ENCODE results near the gene LLPH.
"Not testable (repeated sequence)": the region's sequence is repeated elsewhere in the genome, so short reads cannot be mapped to it uniquely, and the experiment has no call there.

The LLPH gene

GRCh38 chr12:66130267-66131066 lies at the start of gene LLPH:
Gene LLPH (minus strand): TSS chr12:66130750. CDS start chr12:66129106, 1,644 bp downstream.
- peaks cover 43% of the 10 kb centered on the region for H3K4me1 Mint-ChIP-seq (ENCODE audit: low read depth)
- no peaks in the 10 kb centered on the region for H3K27me3 Mint-ChIP-seq (ENCODE audit: low read depth)
- H3K27ac Mint-ChIP-seq = peak within 1 kb of the TSS; percentile 99
- no peaks in the 10 kb centered on the region for H3K9me3 Mint-ChIP-seq
- peak within 1 kb of the TSS; percentile 99 for H3K4me3 Mint-ChIP-seq
- peaks cover 33% of the 10 kb centered on the region for H3K36me3 Mint-ChIP-seq (ENCODE audit: low read depth)

- no peaks in the 10 kb centered on the region for H3K36me3 Mint-ChIP-seq (ENCODE audit: low read depth)
- no peaks in the 10 kb centered on the region for H3K4me1 Mint-ChIP-seq (ENCODE audit: low read depth)
- no peak overlapping the region for H3K27ac Mint-ChIP-seq
- peaks cover 26% of the 10 kb centered on the region for H3K27me3 Mint-ChIP-seq (ENCODE audit: low read depth)
- no peaks in the 10 kb centered on the region for H3K9me3 Mint-ChIP-seq
- no peak overlapping the region for H3K4me3 Mint-ChIP-seq
These were observed 45.8 kb upstream of the LLPH start for GRCh38 chr12:66176105-66176900.

GRCh38 chr12:66174391-66175325 lies 44.1 kb upstream of the LLPH start:
- H3K9me3 Mint-ChIP-seq; H3K4me3 Mint-ChIP-seq; H3K27ac Mint-ChIP-seq; H3K36me3 Mint-ChIP-seq (ENCODE audit: low read depth); H3K4me1 Mint-ChIP-seq (ENCODE audit: low read depth): not testable (repeated sequence)
- peaks cover 26% of the 10 kb centered on the region for H3K27me3 Mint-ChIP-seq (ENCODE audit: low read depth)

- peaks cover 20% of the 10 kb centered on the region for H3K4me1 Mint-ChIP-seq (ENCODE audit: low read depth)
- H3K36me3 Mint-ChIP-seq (ENCODE audit: low read depth) = peaks cover 24% of the 10 kb centered on the region
- peak overlapping the region; percentile 95 for H3K4me3 Mint-ChIP-seq
- H3K27ac Mint-ChIP-seq = peak overlapping the region; percentile 97
- peaks cover 5% of the 10 kb centered on the region for H3K9me3 Mint-ChIP-seq
- H3K27me3 Mint-ChIP-seq (ENCODE audit: low read depth) = peaks cover 3% of the 10 kb centered on the region
These were observed 40.1 kb upstream of the LLPH start for GRCh38 chr12:66170606-66171005.

- H3K9me3 Mint-ChIP-seq = peaks cover 16% of the 10 kb centered on the region
- H3K27ac Mint-ChIP-seq = peak within 1 kb of the TSS; percentile 97
- H3K4me1 Mint-ChIP-seq (ENCODE audit: low read depth) = peaks cover 23% of the 10 kb centered on the region
- peaks cover 3% of the 10 kb centered on the region for H3K27me3 Mint-ChIP-seq (ENCODE audit: low read depth)
- H3K36me3 Mint-ChIP-seq (ENCODE audit: low read depth) = peaks cover 33% of the 10 kb centered on the region
- H3K4me3 Mint-ChIP-seq = peak within 1 kb of the TSS; percentile 95
These were observed 38.9 kb upstream of the LLPH start, which contains the start of gene TMBIM4 for GRCh38 chr12:66169221-66170170. Gene TMBIM4 (minus strand): TSS chr12:66169996. CDS start chr12:66169951, 45 bp downstream.

GRCh38 chr12:66168410-66168809 lies 37.9 kb upstream of the LLPH start:
- Mint-ChIP-seq H3K9me3 (peaks cover 25% of the 10 kb centered on the region), H3K27ac (peak overlapping the region; percentile 97), H3K36me3 (ENCODE audit: low read depth) (peaks cover 37% of the 10 kb centered on the region), H3K4me3 (peak overlapping the region; percentile 95), H3K4me1 (ENCODE audit: low read depth) (peaks cover 27% of the 10 kb centered on the region), H3K27me3 (ENCODE audit: low read depth) (peaks cover 3% of the 10 kb centered on the region)

GRCh38 chr12:66166561-66166960 lies 36.0 kb upstream of the LLPH start:
- Mint-ChIP-seq H3K27ac (no peak overlapping the region), H3K4me1 (ENCODE audit: low read depth) (peaks cover 33% of the 10 kb centered on the region), H3K27me3 (ENCODE audit: low read depth) (no peaks in the 10 kb centered on the region), H3K9me3 (peaks cover 25% of the 10 kb centered on the region), H3K4me3 (peak overlapping the region; percentile 40), H3K36me3 (ENCODE audit: low read depth) (peaks cover 49% of the 10 kb centered on the region)

GRCh38 chr12:66165141-66165540 lies 34.6 kb upstream of the LLPH start:
- H3K4me3 Mint-ChIP-seq = no peak overlapping the region
- H3K27ac Mint-ChIP-seq = no peak overlapping the region
- H3K9me3 Mint-ChIP-seq = peaks cover 25% of the 10 kb centered on the region
- no peaks in the 10 kb centered on the region for H3K27me3 Mint-ChIP-seq (ENCODE audit: low read depth)
- peaks cover 51% of the 10 kb centered on the region for H3K36me3 Mint-ChIP-seq (ENCODE audit: low read depth)
- H3K4me1 Mint-ChIP-seq (ENCODE audit: low read depth) = peaks cover 31% of the 10 kb centered on the region

- peaks cover 34% of the 10 kb centered on the region for H3K4me1 Mint-ChIP-seq (ENCODE audit: low read depth)
- H3K9me3 Mint-ChIP-seq = peaks cover 25% of the 10 kb centered on the region
- H3K36me3 Mint-ChIP-seq (ENCODE audit: low read depth) = peaks cover 56% of the 10 kb centered on the region
- no peaks in the 10 kb centered on the region for H3K27me3 Mint-ChIP-seq (ENCODE audit: low read depth)
- H3K4me3 Mint-ChIP-seq = no peak overlapping the region
- H3K27ac Mint-ChIP-seq = no peak overlapping the region
These were observed 33.8 kb upstream of the LLPH start for GRCh38 chr12:66164349-66164821.

GRCh38 chr12:66163289-66163688 lies 32.7 kb upstream of the LLPH start:
- H3K9me3 Mint-ChIP-seq = peaks cover 25% of the 10 kb centered on the region
- peaks cover 57% of the 10 kb centered on the region for H3K36me3 Mint-ChIP-seq (ENCODE audit: low read depth)
- H3K4me3 Mint-ChIP-seq = no peak overlapping the region
- no peaks in the 10 kb centered on the region for H3K27me3 Mint-ChIP-seq (ENCODE audit: low read depth)
- no peak overlapping the region for H3K27ac Mint-ChIP-seq
- H3K4me1 Mint-ChIP-seq (ENCODE audit: low read depth) = peaks cover 29% of the 10 kb centered on the region

GRCh38 chr12:66162701-66163100 lies 32.2 kb upstream of the LLPH start:
- peak overlapping the region; percentile 15 for H3K27ac Mint-ChIP-seq
- H3K36me3 Mint-ChIP-seq (ENCODE audit: low read depth) = peaks cover 56% of the 10 kb centered on the region
- H3K4me3 Mint-ChIP-seq = no peak overlapping the region
- peaks cover 25% of the 10 kb centered on the region for H3K9me3 Mint-ChIP-seq
- peaks cover 25% of the 10 kb centered on the region for H3K4me1 Mint-ChIP-seq (ENCODE audit: low read depth)
- no peaks in the 10 kb centered on the region for H3K27me3 Mint-ChIP-seq (ENCODE audit: low read depth)

GRCh38 chr12:66160704-66161103 lies 30.2 kb upstream of the LLPH start:
- Mint-ChIP-seq H3K27me3 (ENCODE audit: low read depth) (no peaks in the 10 kb centered on the region), H3K27ac (no peak overlapping the region), H3K4me1 (ENCODE audit: low read depth) (peaks cover 21% of the 10 kb centered on the region), H3K9me3 (peaks cover 21% of the 10 kb centered on the region), H3K36me3 (ENCODE audit: low read depth) (peaks cover 44% of the 10 kb centered on the region), H3K4me3 (no peak overlapping the region)

- Mint-ChIP-seq H3K36me3 (ENCODE audit: low read depth) (peaks cover 30% of the 10 kb centered on the region), H3K27me3 (ENCODE audit: low read depth) (no peaks in the 10 kb centered on the region), H3K27ac (no peak overlapping the region), H3K9me3 (peaks cover 5% of the 10 kb centered on the region), H3K4me1 (ENCODE audit: low read depth) (peaks cover 14% of the 10 kb centered on the region), H3K4me3 (no peak overlapping the region)
These were observed 28.6 kb upstream of the LLPH start for GRCh38 chr12:66159123-66159522.
